Midbrain (tissue), 1 donor: ENCODE data around the gene SLC22A5.
A peak's percentile ranks its signal among the peaks of the same experiment; 100 is the strongest.

Experiments used
- DNase-seq: peaks from one replicate; lab custom pipeline; 2025; lab: John Stamatoyannopoulos, UW

SLC22A5 gene

GRCh38 chr5:132368186-132368585 lies 1.3 kb upstream of the SLC22A5 start:
- no peak for DNase-seq

GRCh38 chr5:132369007-132369473 lies 470 bp upstream of the SLC22A5 start:
- DNase-seq: peak; percentile 55

GRCh38 chr5:132370181-132370970 lies 866 bp downstream of the SLC22A5 start:
- DNase-seq: no peak

GRCh38 chr5:132370971-132371602 lies 1.6 kb downstream of the SLC22A5 start:
- DNase-seq: no peak

GRCh38 chr5:132371603-132371994 lies 2.1 kb downstream of the SLC22A5 start:
- no peak for DNase-seq

GRCh38 chr5:132372127-132372526 lies 2.6 kb downstream of the SLC22A5 start:
- DNase-seq: no peak

- no peak for DNase-seq
These were observed 3.0 kb downstream of the SLC22A5 start for GRCh38 chr5:132372542-132372941.

GRCh38 chr5:132375957-132376356 lies 6.4 kb downstream of the SLC22A5 start:
- DNase-seq: no peak

GRCh38 chr5:132376694-132377641 lies 7.5 kb downstream of the SLC22A5 start:
- peak; percentile 73 for DNase-seq

- no peak for DNase-seq
These were observed 8.2 kb downstream of the SLC22A5 start for GRCh38 chr5:132377738-132378137.

GRCh38 chr5:132378580-132378979 lies 9.1 kb downstream of the SLC22A5 start:
- no peak for DNase-seq

GRCh38 chr5:132380047-132380446 lies 10.5 kb downstream of the SLC22A5 start:
- DNase-seq: no peak

- DNase-seq: no peak
These were observed 11.2 kb downstream of the SLC22A5 start for GRCh38 chr5:132380741-132381140.

GRCh38 chr5:132381614-132382013 lies 12.1 kb downstream of the SLC22A5 start:
- no peak for DNase-seq

- DNase-seq: no peak
These were observed 13.8 kb downstream of the SLC22A5 start for GRCh38 chr5:132383261-132383660.

- DNase-seq: no peak
These were observed 14.5 kb downstream of the SLC22A5 start for GRCh38 chr5:132383984-132384383.

- DNase-seq: no peak
These were observed 15.1 kb downstream of the SLC22A5 start for GRCh38 chr5:132384506-132385050.

- DNase-seq: peak; percentile 78
These were observed 16.0 kb downstream of the SLC22A5 start for GRCh38 chr5:132385326-132386105.

GRCh38 chr5:132386644-132387286 lies 17.3 kb downstream of the SLC22A5 start:
- DNase-seq: peak; percentile 77

GRCh38 chr5:132387640-132388117 lies 18.2 kb downstream of the SLC22A5 start:
- DNase-seq: no peak
